Measurements from ENCODE around the gene PSIP1.
"Not testable (repeated sequence)": the region's sequence is repeated elsewhere in the genome, so short reads cannot be mapped to it uniquely, and the experiment has no call there.

The PSIP1 gene

DNA sequence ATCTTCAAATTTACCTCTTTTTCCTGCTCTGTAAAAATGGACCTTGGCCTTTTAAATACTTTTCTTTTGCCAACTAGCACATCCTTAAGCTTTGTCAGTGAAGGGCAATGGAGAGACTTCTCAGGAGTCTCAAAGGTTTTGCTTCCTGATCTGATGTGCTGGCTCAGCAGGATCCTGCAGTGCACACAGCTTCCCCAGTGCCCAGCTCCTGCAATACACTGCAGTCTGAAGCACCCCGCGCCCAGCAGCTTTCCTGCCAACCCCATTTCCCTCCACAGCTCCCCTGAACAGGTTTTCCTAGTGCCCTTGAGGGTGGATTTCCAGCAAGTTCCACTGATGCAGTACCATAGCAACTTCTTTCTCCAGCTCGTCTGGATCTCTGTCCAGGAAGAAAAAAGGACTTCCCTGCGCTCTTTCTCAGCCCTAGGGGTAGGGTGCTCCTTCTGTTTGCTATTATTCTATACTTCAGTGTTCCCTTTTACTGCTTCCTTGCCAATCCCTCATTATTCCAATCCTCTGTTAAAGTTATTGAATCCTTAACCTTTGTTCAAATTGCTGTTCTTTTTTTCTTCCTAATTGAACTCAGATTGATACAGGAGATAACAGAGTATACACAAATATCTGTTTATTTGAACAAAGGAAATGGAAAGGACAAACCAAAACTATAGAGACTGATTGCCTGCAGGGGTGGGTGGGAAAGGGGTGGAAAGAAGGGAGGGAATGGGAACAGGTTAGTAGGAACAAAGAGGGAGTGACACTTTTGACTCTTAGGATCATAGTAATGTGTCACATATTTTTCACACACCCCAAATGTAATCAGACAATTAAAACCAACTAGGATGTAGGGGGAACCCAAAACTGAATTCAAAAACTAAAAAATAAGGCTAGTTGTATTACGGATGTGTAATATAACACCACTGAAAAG lies 79.6 kb downstream of the PSIP1 start:
- DNase-seq, result no peak

- not testable (repeated sequence) for DNase-seq
These were observed 83.1 kb downstream of the PSIP1 start for GRCh38 chr9:15427702-15428101.

- no peak for DNase-seq
These were observed 84.8 kb downstream of the PSIP1 start for GRCh38 chr9:15426019-15426418.

GRCh38 chr9:15423231-15423985 lies 87.4 kb downstream of the PSIP1 start:
- peak; percentile 72 for DNase-seq

DNA sequence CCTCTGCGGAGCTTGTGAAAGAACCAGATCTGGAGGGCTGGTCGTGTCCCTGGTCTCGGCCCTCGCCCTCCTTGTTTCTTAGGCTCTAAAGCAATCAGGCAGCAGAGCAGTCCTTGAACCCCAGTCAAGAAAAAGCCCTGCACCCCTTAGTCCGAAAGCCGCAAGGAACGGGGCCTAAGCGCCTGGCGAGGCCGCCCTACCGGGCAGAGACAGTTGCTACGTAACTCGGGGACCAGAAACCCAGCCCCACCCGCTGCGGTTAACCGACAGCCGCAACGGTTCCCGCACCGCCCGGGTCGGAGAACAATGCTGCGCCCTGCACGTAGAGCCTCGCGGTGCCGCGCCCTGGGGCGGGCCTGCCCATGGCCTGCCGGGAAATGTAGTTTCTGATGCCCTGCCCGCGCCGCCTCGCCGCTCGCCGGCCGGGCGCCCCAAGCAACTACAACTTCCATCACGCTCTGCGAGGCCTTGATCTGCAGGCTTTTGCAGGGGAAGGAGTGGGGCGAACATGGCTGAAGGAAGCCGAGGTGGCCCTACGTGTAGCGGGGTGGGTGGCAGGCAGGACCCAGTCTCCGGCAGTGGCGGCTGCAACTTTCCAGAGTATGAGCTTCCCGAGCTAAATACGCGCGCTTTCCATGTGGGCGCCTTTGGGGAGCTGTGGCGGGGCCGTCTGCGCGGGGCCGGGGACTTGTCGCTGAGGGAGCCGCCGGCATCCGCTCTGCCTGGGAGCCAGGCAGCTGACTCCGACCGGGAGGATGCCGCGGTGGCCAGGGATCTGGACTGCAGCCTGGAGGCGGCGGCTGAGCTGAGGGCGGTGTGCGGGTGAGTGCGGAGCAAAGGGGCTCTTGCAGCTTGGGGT lies 88.2 kb downstream of the PSIP1 start, which contains the start of gene SNAPC3:
TSS of gene SNAPC3 (plus strand) at position 505 of the 859 bp plus-strand sequence. CDS start at position 509, 4 bp downstream.
- peak; percentile 99 for DNase-seq

GRCh38 chr9:15421990-15422371 lies 88.8 kb downstream of the PSIP1 start:
- DNase-seq, result no peak

GRCh38 chr9:15421532-15421931 lies 89.2 kb downstream of the PSIP1 start:
- no peak for DNase-seq

- no peak for DNase-seq
These were observed 90.0 kb downstream of the PSIP1 start for GRCh38 chr9:15420796-15421195.

GRCh38 chr9:15417626-15418025 lies 93.1 kb downstream of the PSIP1 start:
- no peak for DNase-seq

- DNase-seq, result peak; percentile 20
These were observed 93.9 kb downstream of the PSIP1 start for GRCh38 chr9:15416880-15417279.

All from NCI-H1092 treated with DMSO at 0.1 percent for 48 hours (cell line).